HCT116 (cell line): ENCODE results near the gene AGAP1. TPM values are rescaled to one million over a fixed set of nuclear protein-coding genes. Genes with fewer than 3 reads are reported as not detected.

Experiments used
- ATAC-seq: fragments of 200-7000 bp; cut with Tn5 transposase; 2 replicates; pipeline ENCODE4 v1.9.1; 2020; ENCODE audit warnings: mild to moderate bottlenecking, moderate library complexity
- BruUV-seq: library from RNA; stranded (reverse); fragments of 400-500 nt; replicated peaks from 2 replicates; lab custom pipeline; 2021; lab: Mats Ljungman, UMichigan
- CTCF ChIA-PET: fragments of 300-600 bp; sonication (Branson Sonifier 250); formaldehyde crosslinking; loops from one replicate; lab custom pipeline; 2021; ENCODE audit warnings: antibody characterized with exemption; lab: Charles Lee
- POLR2A ChIA-PET: fragments of 300-600, 350-600 bp; sonication (Branson Sonifier 250); formaldehyde crosslinking; loops from one replicate; lab custom pipeline; 2021; ENCODE audit warnings: antibody characterized with exemption; lab: Charles Lee
- RAD21 ChIA-PET, 2 experiments: fragments of 300-600 bp; sonication (Branson Sonifier 250); formaldehyde crosslinking; loops; one replicate each; lab custom pipeline; 2023; ENCODE audit warnings: low total read pairs in 2 of 2; ENCODE audit not compliant: uncharacterized antibody in 2 of 2, unreplicated experiment in 2 of 2, low non-redundant PET in 1 of 2; lab: Charles Lee
- DNase-seq: peaks from one replicate; pipeline ENCODE4 v3.0.0-alpha.2; 2010; ENCODE audit warnings: low read depth, low spot score
- H2AFZ ChIP-seq: fragments of 200-600 bp; shearing (Covaris generic), sonication (generic); 2 replicates; pipeline ENCODE4 v1.6.1; 2017; ENCODE audit warnings: low read depth, mixed run types, mixed read lengths, antibody characterized with exemption, low read length; ENCODE audit not compliant: poor library complexity, severe bottlenecking
- H3K27ac ChIP-seq: 2 replicates; pipeline ENCODE4 v1.5.1; 2012; ENCODE audit warnings: low read depth, low read length
- H3K27me3 ChIP-seq: fragments of 200-600 bp; sonication (generic); 2 replicates; pipeline ENCODE4 v1.6.1; 2016; ENCODE audit warnings: mixed run types, low read length, mixed read lengths; ENCODE audit not compliant: insufficient read depth
- H3K36me3 ChIP-seq, 2 experiments: fragments of 200-500 bp in 1 of 2; fragments of 200-600 bp in 1 of 2; sonication (Bioruptor generic) in 1 of 2; sonication (generic) in 1 of 2; 2 replicates each; pipeline versions ENCODE4 v1.5.1 to v1.6.1; 2014 to 2016; ENCODE audit warnings: low read length in 2 of 2, inconsistent platforms in 1 of 2, mixed read lengths in 1 of 2, mixed run types in 1 of 2; ENCODE audit not compliant: insufficient read depth in 2 of 2, control insufficient read depth in 1 of 2
- H3K4me1 ChIP-seq, 2 experiments: fragments of 200-600 bp in 1 of 2; sonication (generic) in 1 of 2; 2 replicates each; pipeline versions ENCODE4 v1.5.1 to v1.6.1; 2012 to 2017; ENCODE audit warnings: low read length in 2 of 2, inconsistent platforms in 1 of 2, mild to moderate bottlenecking in 1 of 2, mixed read lengths in 1 of 2, mixed run types in 1 of 2, moderate library complexity in 1 of 2; ENCODE audit not compliant: insufficient read depth in 2 of 2, control insufficient read depth in 1 of 2
- H3K4me2 ChIP-seq: fragments of 200-600 bp; sonication (generic); 2 replicates; pipeline ENCODE4 v1.6.1; 2017; ENCODE audit warnings: mixed run types, low read length, mixed read lengths
- H3K4me3 ChIP-seq, 2 experiments: fragments of 200-600 bp in 1 of 2; sonication (generic) in 1 of 2; replicated peaks in 1 of 2; 2 replicates each; pipeline ENCODE4 v1.5.1; 2011 to 2016; ENCODE audit warnings: low read length in 2 of 2, control low read depth in 1 of 2, low read depth in 1 of 2, mild to moderate bottlenecking in 1 of 2, mixed read lengths in 1 of 2, mixed run types in 1 of 2
- H3K79me2 ChIP-seq: fragments of 200-600 bp; sonication (generic); 2 replicates; pipeline ENCODE4 v1.6.1; 2017; ENCODE audit warnings: mild to moderate bottlenecking, mixed run types, low read length, moderate library complexity, mixed read lengths; ENCODE audit not compliant: insufficient read depth
- H3K9ac ChIP-seq: fragments of 200-600 bp; sonication (generic); 2 replicates; pipeline ENCODE4 v1.6.1; 2016; ENCODE audit warnings: low read length, mixed read lengths
- H3K9me2 ChIP-seq: fragments of 200-600 bp; sonication (generic), shearing (Covaris generic); 2 replicates; pipeline ENCODE4 v1.6.1; 2017; ENCODE audit warnings: mixed run types, mild to moderate bottlenecking, moderate library complexity; ENCODE audit not compliant: insufficient read depth
- H3K9me3 ChIP-seq, 2 experiments: fragments of 200-500 bp in 1 of 2; fragments of 200-600 bp in 1 of 2; sonication (Bioruptor generic) in 1 of 2; sonication (generic) in 1 of 2; 2 replicates each; pipeline ENCODE4 v1.6.1; 2014 to 2017; ENCODE audit warnings: low read length in 2 of 2, mixed read lengths in 2 of 2, inconsistent platforms in 1 of 2, low read depth in 1 of 2, mild to moderate bottlenecking in 1 of 2, mixed run types in 1 of 2, moderate library complexity in 1 of 2; ENCODE audit not compliant: control insufficient read depth in 1 of 2, insufficient read depth in 1 of 2
- H4K20me1 ChIP-seq: fragments of 200-600 bp; sonication (generic), shearing (Covaris generic); 2 replicates; pipeline ENCODE4 v1.6.1; 2017; ENCODE audit warnings: mixed run types, mild to moderate bottlenecking, moderate library complexity; ENCODE audit not compliant: insufficient read depth
- CEBPB ChIP-seq: IDR thresholded peaks from 2 replicates; pipeline ENCODE4 v1.6.1; 2012; ENCODE audit warnings: low read depth
- CTCF ChIP-seq, 3 experiments: fragments of 200-600 bp in 1 of 3; sonication (generic) in 1 of 3; IDR thresholded peaks in 2 of 3; conservative IDR thresholded peaks in 1 of 3; 2 replicates each; pipeline ENCODE4 v1.5.1; 2012 to 2017; ENCODE audit warnings: low read depth in 2 of 3, low read length in 2 of 3, antibody characterized with exemption in 1 of 3, borderline replicate concordance in 1 of 3, control low read depth in 1 of 3, mild to moderate bottlenecking in 1 of 3, mixed read lengths in 1 of 3, mixed run types in 1 of 3, moderate library complexity in 1 of 3; ENCODE audit not compliant: insufficient read depth in 1 of 3
- EGR1 ChIP-seq: IDR thresholded peaks from 2 replicates; pipeline ENCODE4 v1.6.1; 2012; ENCODE audit warnings: low read depth
- EZH2 ChIP-seq: fragments of 200-600 bp; sonication (generic); IDR thresholded peaks from 2 replicates; pipeline ENCODE4 v1.6.1; 2017; ENCODE audit warnings: antibody characterized with exemption, mixed run types
- EZH2phosphoT487 ChIP-seq: fragments of 200-600 bp; IDR thresholded peaks from 2 replicates; pipeline ENCODE4 v1.6.1; 2018; ENCODE audit warnings: antibody characterized with exemption, borderline replicate concordance
- JUND ChIP-seq: IDR thresholded peaks from 2 replicates; pipeline ENCODE4 v1.6.1; 2012
- POLR2AphosphoS5 ChIP-seq: IDR thresholded peaks from 2 replicates; pipeline ENCODE4 v1.6.1; 2011; ENCODE audit warnings: mild to moderate bottlenecking, low read depth, low read length, moderate library complexity
- SIN3A ChIP-seq: IDR thresholded peaks from 2 replicates; pipeline ENCODE4 v1.6.1; 2012; ENCODE audit warnings: low read depth
- SP1 ChIP-seq: IDR thresholded peaks from 2 replicates; pipeline ENCODE4 v1.6.1; 2012; ENCODE audit warnings: low read depth
- SRF ChIP-seq: IDR thresholded peaks from 2 replicates; pipeline ENCODE4 v1.6.1; 2012; ENCODE audit warnings: low read depth
- ZBTB33 ChIP-seq: IDR thresholded peaks from 2 replicates; pipeline ENCODE4 v1.6.1; 2011; ENCODE audit warnings: mild to moderate bottlenecking, low read length, moderate library complexity; ENCODE audit not compliant: insufficient replicate concordance; ENCODE audit errors: extremely low read depth
- ZNF274 ChIP-seq: fragments of 200-500 bp; sonication (Bioruptor generic); IDR thresholded peaks from 2 replicates; pipeline ENCODE4 v1.6.1; 2014; ENCODE audit warnings: mild to moderate bottlenecking, low read depth, low read length, inconsistent platforms
- intact Hi-C: fragments of 100-400 bp; cut with micrococcal nuclease; formaldehyde crosslinking; loops from 2 replicates; pipeline ENCODE4 v1.10.0; 2022
- total RNA-seq: library from RNA; stranded (reverse); gene quantifications from one replicate; pipeline ENCODE4 v1.2.1, GENCODE V29; 2021; ENCODE audit not compliant: unreplicated experiment
- TF ChIP-seq, protein P1 (sequence below): IDR thresholded peaks from 2 replicates; pipeline ENCODE4 v1.6.1; 2012

The AGAP1 gene
- total RNA-seq, 1 experiment from 2014 or later: 43.8 TPM

GRCh38 chr2:235580426-235581157, 86.7 kb downstream of the AGAP1 start:
- Histone ChIP-seq H3K79me2 (peaks cover 94% of the 10 kb centered on the region), H3K4me3 (no peak overlapping the region), H3K9ac (no peak overlapping the region), H3K27ac (no peak overlapping the region), H3K36me3 (no peaks in the 10 kb centered on the region), H2AFZ (no peak overlapping the region), H3K4me1 (no peaks in the 10 kb centered on the region), H3K27me3 (no peaks in the 10 kb centered on the region), H3K9me2 (no peaks in the 10 kb centered on the region), H3K9me3 (no peaks in the 10 kb centered on the region), H4K20me1 (0 out of 2 replicates have a peak, but pooled peaks cover 3% of the 10 kb centered on the region), H3K4me2 (no peak overlapping the region)
- ATAC-seq (no peak), DNase-seq (no peak)
- ChIA-PET POLR2A (no interaction called here), RAD21 (no interaction called here), CTCF (interaction anchor here (1.3 kb wide), 1 partner anchor 165 kb away, joined by 3 read pairs; no protein-coding TSS in a partner anchor)
- intact Hi-C loops: no loop called here
- TF ChIP-seq, protein P1, sequence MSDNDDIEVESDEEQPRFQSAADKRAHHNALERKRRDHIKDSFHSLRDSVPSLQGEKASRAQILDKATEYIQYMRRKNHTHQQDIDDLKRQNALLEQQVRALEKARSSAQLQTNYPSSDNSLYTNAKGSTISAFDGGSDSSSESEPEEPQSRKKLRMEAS: no peak
- TF ChIP-seq JUND (no peak), SP1 (no peak), ZBTB33 (no peak), ZNF274 (no peak), CTCF (IDR thresholded peaks at IDR 0.05 in 2 of 3, conservative IDR thresholded peaks at IDR 0.05 in 1 of 3; ENCODE audit: borderline replicate concordance in 1 of 3, insufficient read depth in 1 of 3, low read depth in 2 of 3, low read length in 2 of 3) (no peak), POLR2AphosphoS5 (no peak), EZH2 (no peak), CEBPB (no peak), EZH2phosphoT487 (no peak), SRF (no peak), EGR1 (no peak), SIN3A (no peak)
- no TSS peak for BruUV-seq
